Measurements from ENCODE around the gene HSD11B1. TPM values are rescaled to one million over a fixed set of nuclear protein-coding genes. Genes with fewer than 3 reads are reported as not detected.

Gene HSD11B1
- total RNA-seq, 4 donors from 2014 or later, result 3.0 to 16.0 (median 6.8) TPM

DNA sequence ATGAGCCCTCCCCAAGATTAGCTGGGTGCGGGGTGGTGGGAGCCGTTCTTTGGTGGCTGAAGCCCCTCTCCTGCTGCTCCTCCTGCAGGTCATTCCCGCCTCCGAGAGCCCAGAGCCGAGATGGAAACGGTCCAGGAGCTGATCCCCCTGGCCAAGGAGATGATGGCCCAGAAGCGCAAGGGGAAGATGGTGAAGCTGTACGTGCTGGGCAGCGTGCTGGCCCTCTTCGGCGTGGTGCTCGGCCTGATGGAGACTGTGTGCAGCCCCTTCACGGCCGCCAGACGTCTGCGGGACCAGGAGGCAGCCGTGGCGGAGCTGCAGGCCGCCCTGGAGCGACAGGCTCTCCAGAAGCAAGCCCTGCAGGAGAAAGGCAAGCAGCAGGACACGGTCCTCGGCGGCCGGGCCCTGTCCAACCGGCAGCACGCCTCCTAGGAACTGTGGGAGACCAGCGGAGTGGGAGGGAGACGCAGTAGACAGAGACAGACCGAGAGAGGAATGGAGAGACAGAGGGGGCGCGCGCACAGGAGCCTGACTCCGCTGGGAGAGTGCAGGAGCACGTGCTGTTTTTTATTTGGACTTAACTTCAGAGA is 29.0 kb upstream of the HSD11B1 start:
- ATAC-seq (peak; percentile 31 to 39), DNase-seq (peak; percentile 21 to 36)
- Histone ChIP-seq H3K4me1 (peaks cover 52 to 54% of the 10 kb centered on the region in 2 donors), H3K36me3 (no peaks in the 10 kb centered on the region), H3K9me3 (no peaks in the 10 kb centered on the region), H3K27me3 (no peaks in the 10 kb centered on the region), H3K27ac (peak overlapping the region; percentile 95 to 96 (median 95)), H3K4me3 (peak overlapping the region; percentile 69 to 78 (median 73))
- TF ChIP-seq CTCF (IDR thresholded peaks at IDR 0.05 in 4 of 5, conservative IDR thresholded peaks at IDR 0.05 in 1 of 5) (no peak), POLR2A (IDR thresholded peaks at IDR 0.05) (no peak)
- intact Hi-C loops (cut with DNase I; ENCODE audit: low total_unique reads) (loop anchor here (2.0 kb wide), 1 partner anchor 49 kb away; no protein-coding TSS in a partner anchor), in situ Hi-C loops (cut with MboI; ENCODE audit: low sequenced_read_pairs in 4 of 4) (no loop called here)

DNA sequence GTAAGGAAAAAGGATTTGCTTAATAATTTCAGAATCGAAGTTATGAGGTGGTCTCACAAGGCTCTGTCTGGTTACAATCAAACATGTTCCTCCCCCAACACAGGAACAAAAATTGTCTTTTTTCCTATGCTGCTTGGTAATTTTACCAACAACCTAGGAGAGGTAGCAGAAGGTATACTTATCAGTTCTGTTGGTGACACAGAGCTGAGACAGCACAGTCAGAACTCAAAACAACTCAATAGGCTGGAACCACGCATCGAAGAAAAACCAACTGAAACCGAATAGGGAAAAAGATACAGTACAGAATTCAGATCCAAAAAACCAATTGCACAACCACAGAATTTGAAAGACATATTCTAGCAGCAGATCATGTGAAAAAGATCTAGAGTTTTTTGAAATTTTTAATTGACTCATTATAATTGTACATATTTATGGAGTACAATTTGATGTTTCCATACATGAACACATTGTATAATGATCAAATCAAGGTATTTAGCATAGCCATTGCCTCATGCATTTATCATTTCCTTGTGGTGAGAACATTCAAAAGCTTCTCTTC is 25.6 kb upstream of the HSD11B1 start:
- Histone ChIP-seq H3K27ac (peak overlapping the region in 3 of 4 donors; percentile 15 to 95 (median 49)), H3K4me1 (peaks cover 18 to 22% of the 10 kb centered on the region in 2 donors), H3K9me3 (no peaks in the 10 kb centered on the region), H3K36me3 (no peaks in the 10 kb centered on the region), H3K27me3 (no peaks in the 10 kb centered on the region), H3K4me3 (no peak overlapping the region)
- in situ Hi-C loops (cut with MboI; ENCODE audit: low sequenced_read_pairs in 4 of 4) (no loop called here), intact Hi-C loops (cut with DNase I; ENCODE audit: low total_unique reads) (no loop called here)
- ATAC-seq, result no peak
- DNase-seq, result no peak
- no peak for TF ChIP-seq CTCF (IDR thresholded peaks at IDR 0.05 in 4 of 5, conservative IDR thresholded peaks at IDR 0.05 in 1 of 5)
- no peak for TF ChIP-seq POLR2A (IDR thresholded peaks at IDR 0.05)

- intact Hi-C loops (cut with DNase I; ENCODE audit: low total_unique reads) (no loop called here), in situ Hi-C loops (cut with MboI; ENCODE audit: low sequenced_read_pairs in 4 of 4) (loop anchor here in 2 of 4 donors (10.0 kb wide), 1 partner anchor 51 kb away; no protein-coding TSS in a partner anchor)
These were observed 18.8 kb upstream of the HSD11B1 start for GRCh38 chr1:209685821-209686220.

GRCh38 chr1:209686322-209686721 is 18.3 kb upstream of the HSD11B1 start:
- Histone ChIP-seq H3K36me3 (no peaks in the 10 kb centered on the region), H3K27me3 (no peaks in the 10 kb centered on the region), H3K4me3 (no peak overlapping the region), H3K4me1 (peaks cover 0 to 7% of the 10 kb centered on the region in 2 donors), H3K9me3 (no peaks in the 10 kb centered on the region), H3K27ac (no peak overlapping the region)
- intact Hi-C loops (cut with DNase I; ENCODE audit: low total_unique reads) (no loop called here), in situ Hi-C loops (cut with MboI; ENCODE audit: low sequenced_read_pairs in 4 of 4) (loop anchor here in 2 of 4 donors (10.0 kb wide), 1 partner anchor 52 kb away; no protein-coding TSS in a partner anchor)
- TF ChIP-seq POLR2A (IDR thresholded peaks at IDR 0.05), result no peak
- ATAC-seq (no peak), DNase-seq (no peak)

More at GRCh38 chr1:209685821-209686220, 18.8 kb upstream of the HSD11B1 start:
- Histone ChIP-seq H3K9me3 (no peaks in the 10 kb centered on the region), H3K27me3 (no peaks in the 10 kb centered on the region), H3K27ac (no peak overlapping the region), H3K36me3 (no peaks in the 10 kb centered on the region), H3K4me1 (peaks cover 0 to 7% of the 10 kb centered on the region in 2 donors), H3K4me3 (no peak overlapping the region)
- no peak for DNase-seq
- TF ChIP-seq POLR2A (IDR thresholded peaks at IDR 0.05) (no peak), CTCF (IDR thresholded peaks at IDR 0.05 in 4 of 5, conservative IDR thresholded peaks at IDR 0.05 in 1 of 5) (no peak)
- ATAC-seq, result no peak

DNA sequence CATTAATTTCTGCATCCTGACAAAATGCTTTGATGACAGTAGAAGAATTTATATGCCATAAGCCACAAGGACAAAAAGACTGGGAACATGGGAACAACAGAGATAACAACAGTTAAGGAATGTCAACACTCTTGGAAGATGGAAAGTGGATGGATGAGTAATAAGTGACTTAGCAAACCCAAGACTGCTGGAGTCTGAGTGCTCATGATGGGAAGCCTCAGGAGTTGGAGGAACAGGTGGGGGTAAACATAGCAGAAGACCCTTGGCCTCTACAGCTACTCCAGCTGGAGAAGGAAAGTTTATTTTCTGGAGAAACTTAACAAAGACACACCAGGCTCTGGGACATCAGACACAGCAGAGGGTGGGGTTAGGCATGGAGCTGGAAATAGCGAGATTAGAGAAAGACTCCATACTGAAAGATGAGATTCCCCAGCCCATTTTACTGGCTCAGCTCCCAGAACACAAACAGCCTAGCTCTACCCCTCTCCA is 15.9 kb upstream of the HSD11B1 start:
- intact Hi-C loops (cut with DNase I; ENCODE audit: low total_unique reads), result no loop called here
- in situ Hi-C loops (cut with MboI; ENCODE audit: low sequenced_read_pairs in 4 of 4), result loop anchor here in 2 of 4 donors (10.0 kb wide), 1 partner anchor 54 kb away; no protein-coding TSS in a partner anchor
- no peak overlapping the region for H3K27ac ChIP-seq
- no peak overlapping the region for H3K4me3 ChIP-seq
- no peaks in the 10 kb centered on the region for H3K27me3 ChIP-seq
- no peaks in the 10 kb centered on the region for H3K36me3 ChIP-seq
- no peak for TF ChIP-seq POLR2A (IDR thresholded peaks at IDR 0.05)
- no peak for TF ChIP-seq CTCF (IDR thresholded peaks at IDR 0.05 in 4 of 5, conservative IDR thresholded peaks at IDR 0.05 in 1 of 5)
- DNase-seq, result no peak
- no peak for ATAC-seq
- H3K4me1 ChIP-seq, result peaks cover 0 to 11% of the 10 kb centered on the region in 2 donors
- H3K9me3 ChIP-seq, result no peaks in the 10 kb centered on the region

All from gastrocnemius medialis (tissue), 4 donors.